Measurements from ENCODE around the gene SMYD3. TPM values are rescaled to one million over a fixed set of nuclear protein-coding genes. Genes with fewer than 3 reads are reported as not detected.

SMYD3 gene
- total and polyA plus RNA-seq, 11 donors, result 6.3 to 12.1 (median 9.5) TPM

GRCh38 chr1:245901565-245901964 lies 605.5 kb downstream of the SMYD3 start:
- no peaks in the 10 kb centered on the region for H3K27me3 ChIP-seq
- no peak for TF ChIP-seq POLR2A (IDR thresholded peaks at IDR 0.05)
- TF ChIP-seq CTCF (IDR thresholded peaks at IDR 0.05), result no peak
- no peaks in the 10 kb centered on the region for H3K36me3 ChIP-seq
- H3K9me3 ChIP-seq, result peaks cover 0 to 5% (median 0%) of the 10 kb centered on the region in 12 donors
- peaks cover 0 to under 1% (median 0%) of the 10 kb centered on the region in 12 donors for H3K4me1 ChIP-seq
- 31 to 65% (median 40%) methylated on average over 1 of the region's 1 CpG for WGBS, 4 donors
- H3K4me3 ChIP-seq, result no peak overlapping the region
- no peak overlapping the region for H3K27ac ChIP-seq
- no peak for ATAC-seq
- intact Hi-C loops (cut with DNase I), result no loop called here
- DNase-seq, result no peak

DNA sequence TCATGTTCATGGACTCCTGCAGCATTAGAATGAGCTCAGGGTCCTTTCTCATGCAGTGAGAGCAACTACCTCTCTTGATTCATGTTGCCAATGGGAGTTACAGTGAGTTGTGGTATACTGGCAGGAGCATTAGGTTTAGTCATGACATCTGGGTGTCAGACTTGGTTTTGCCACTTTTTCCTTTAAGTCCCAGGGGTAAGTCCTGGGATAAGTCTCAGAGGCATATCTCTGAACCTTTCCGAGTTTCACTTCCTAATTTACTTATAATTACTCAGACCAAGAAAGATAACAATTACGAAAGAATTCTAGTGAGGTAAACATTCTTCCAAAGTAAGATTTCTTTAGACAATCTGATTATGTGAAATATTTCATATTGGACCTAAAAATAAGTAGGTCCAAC lies 606.0 kb downstream of the SMYD3 start:
- 86 to 96% (median 92%) methylated on average over 2 of the region's 2 CpGs for WGBS, 4 donors

GRCh38 chr1:245898581-245898980 lies 608.5 kb downstream of the SMYD3 start:
- 89 to 98% (median 96%) methylated on average over 2 of the region's 2 CpGs for WGBS, 4 donors
- no peaks in the 10 kb centered on the region for H3K36me3 ChIP-seq
- TF ChIP-seq POLR2A (IDR thresholded peaks at IDR 0.05) (no peak), CTCF (IDR thresholded peaks at IDR 0.05) (no peak)
- ATAC-seq (no peak), DNase-seq (no peak)
- intact Hi-C loops (cut with DNase I), result no loop called here
- H3K4me1 ChIP-seq, result peaks cover 0 to 3% (median 0%) of the 10 kb centered on the region in 12 donors
- H3K27me3 ChIP-seq, result no peaks in the 10 kb centered on the region
- peaks cover 0 to 7% (median 0%) of the 10 kb centered on the region in 12 donors for H3K9me3 ChIP-seq
- no peak overlapping the region for H3K4me3 ChIP-seq
- no peak overlapping the region for H3K27ac ChIP-seq

More for the DNA sequence above, 606.0 kb downstream of the SMYD3 start:
- Histone ChIP-seq H3K27ac (no peak overlapping the region), H3K4me3 (no peak overlapping the region), H3K9me3 (peaks cover 0 to 5% (median 0%) of the 10 kb centered on the region in 12 donors), H3K27me3 (no peaks in the 10 kb centered on the region), H3K36me3 (no peaks in the 10 kb centered on the region), H3K4me1 (peaks cover 0 to 3% (median 0%) of the 10 kb centered on the region in 12 donors)
- no peak for ATAC-seq
- TF ChIP-seq CTCF (IDR thresholded peaks at IDR 0.05) (no peak), POLR2A (IDR thresholded peaks at IDR 0.05) (no peak)
- no peak for DNase-seq
- intact Hi-C loops (cut with DNase I), result no loop called here

DNA sequence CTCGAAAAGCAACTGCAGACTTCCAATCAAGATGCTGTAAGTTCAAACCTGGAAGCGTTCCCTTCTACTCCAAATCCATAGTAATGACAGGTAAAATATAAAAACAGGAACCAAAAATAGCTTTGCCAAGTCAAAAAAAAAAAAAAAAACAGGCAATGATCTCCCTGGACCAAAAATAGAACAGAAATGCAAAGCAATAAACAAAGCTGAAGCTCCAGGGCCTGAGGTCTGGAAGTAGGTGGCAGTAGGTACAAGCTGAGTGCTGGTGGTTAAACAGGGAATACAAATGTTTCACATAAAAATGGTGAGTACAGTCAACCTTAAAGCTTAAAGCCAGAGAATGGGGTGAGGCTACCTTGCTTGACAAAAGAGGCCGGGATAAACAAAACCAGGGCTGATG lies 610.8 kb downstream of the SMYD3 start:
- DNase-seq, result no peak
- Histone ChIP-seq H3K4me1 (peaks cover 0 to 3% (median 0%) of the 10 kb centered on the region in 12 donors), H3K36me3 (no peaks in the 10 kb centered on the region), H3K27ac (no peak overlapping the region), H3K4me3 (no peak overlapping the region), H3K27me3 (no peaks in the 10 kb centered on the region), H3K9me3 (peaks cover 0 to 18% (median 1%) of the 10 kb centered on the region in 12 donors)
- intact Hi-C loops (cut with DNase I), result no loop called here
- WGBS, 4 donors, result 74 to 85% (median 81%) methylated on average over 3 of the region's 3 CpGs
- TF ChIP-seq POLR2A (IDR thresholded peaks at IDR 0.05) (no peak), CTCF (IDR thresholded peaks at IDR 0.05) (no peak)
- no peak for ATAC-seq

Data from heart left ventricle (tissue), 16 donors.